ENCODE measurements around the gene PDK3. TPM values are rescaled to one million over a fixed set of nuclear protein-coding genes. Genes with fewer than 3 reads are reported as not detected.

PDK3 gene
- total RNA-seq, result 0.86 and 2.4 TPM in 2 replicates

DNA sequence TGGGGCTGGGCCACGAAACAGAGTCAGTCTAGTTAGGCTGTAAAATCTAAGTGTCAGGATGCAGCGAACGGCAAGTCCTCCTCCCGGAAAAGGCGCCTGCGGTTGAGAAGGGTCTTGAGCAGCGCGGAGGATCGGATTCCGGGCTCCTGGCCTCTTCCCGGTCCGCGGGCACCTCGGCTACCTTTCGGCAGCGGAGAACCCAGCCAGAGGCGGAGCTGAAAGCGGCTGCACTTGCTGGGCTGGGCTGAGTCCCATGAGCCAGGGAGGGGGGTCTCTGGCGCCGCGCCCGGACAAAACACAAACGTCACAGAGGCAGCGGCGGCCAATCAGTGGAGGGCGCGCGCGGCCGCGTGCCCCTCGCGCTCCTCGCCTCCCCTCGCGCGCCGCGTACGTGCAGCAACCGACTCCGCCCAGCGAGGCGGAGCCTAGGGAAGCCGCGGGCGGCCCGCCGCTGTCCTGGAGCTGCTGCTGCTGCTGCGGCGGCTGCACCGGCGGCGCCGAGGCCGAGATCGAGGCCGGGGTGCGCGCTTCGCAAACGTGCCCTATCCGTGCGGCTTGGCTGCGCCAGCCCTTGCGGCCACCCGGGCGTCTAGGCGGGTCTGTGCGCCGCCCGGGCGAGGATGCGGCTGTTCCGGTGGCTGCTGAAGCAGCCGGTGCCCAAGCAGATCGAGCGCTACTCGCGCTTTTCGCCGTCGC is at the start of gene PDK3:
TSS of gene PDK3 (plus strand) at position 451 of the 696 bp plus-strand sequence. CDS start at position 621, 170 bp downstream.

Other genes with a start within 250 kb of the PDK3 start
- gene SUPT20HL2, start 151.2 kb upstream of the PDK3 start, total RNA-seq, result 0.16 TPM in 1 of 2 replicates, not detected in the other
- 0.09 and 0.32 TPM in 2 replicates for gene SUPT20HL1, start 104.6 kb upstream of the PDK3 start, total RNA-seq
- 0.16 TPM in 1 of 2 replicates, not detected in the other for gene PCYT1B, start 182.1 kb downstream of the PDK3 start, total RNA-seq
- 5.9 and 7.4 TPM in 2 replicates for gene POLA1, start 228.6 kb downstream of the PDK3 start, total RNA-seq